ENCODE results near the gene RASAL2. TPM values are rescaled to one million over a fixed set of nuclear protein-coding genes. Genes with fewer than 3 reads are reported as not detected.

Gene RASAL2
- total and polyA plus RNA-seq, 2 donors (not counting 1 experiment from before 2014, with no cell fraction given): 11.9 to 21.8 TPM

DNA sequence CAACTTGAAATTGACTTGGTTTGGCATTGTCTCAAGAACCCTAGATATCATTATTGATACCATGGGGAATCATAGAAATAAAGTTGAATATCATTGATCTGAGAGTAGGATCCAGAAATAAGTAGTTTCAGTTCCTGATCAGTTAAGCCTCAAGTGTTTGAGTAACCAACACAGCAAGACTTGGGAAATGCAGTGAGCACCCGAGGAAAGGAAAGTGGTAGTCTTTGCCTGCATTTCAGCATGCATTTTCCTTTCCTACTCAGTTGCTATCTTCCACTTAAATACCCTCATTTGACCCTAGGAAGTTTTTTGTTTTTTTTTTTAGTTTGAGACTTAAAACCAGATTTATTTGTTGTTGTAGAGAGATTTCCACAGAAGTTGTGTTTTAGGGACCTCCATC is 383.9 kb downstream of the RASAL2 start:
- Histone ChIP-seq H3K4me2 (ENCODE audit: extremely low read depth, insufficient read depth, low read length) (no peak overlapping the region), H2AFZ (ENCODE audit: low read length) (no peak overlapping the region), H3K4me1 (ENCODE audit: control insufficient read depth, extremely low read depth, insufficient read depth, low read length) (no peaks in the 10 kb centered on the region), H3K4me3 (replicated peaks in 1 of 4; ENCODE audit: control extremely low read depth in 1 of 4, insufficient read depth in 1 of 4, low read depth in 3 of 4, low read length in 4 of 4) (no peak overlapping the region), H4K20me1 (ENCODE audit: control insufficient read depth, extremely low read depth, insufficient read depth, low read length) (no peaks in the 10 kb centered on the region), H3K36me3 (ENCODE audit: control insufficient read depth, insufficient read depth, low read length) (peaks cover 4% of the 10 kb centered on the region), H3K79me2 (ENCODE audit: control insufficient read depth, insufficient read depth, low read length) (no peaks in the 10 kb centered on the region), H3K27me3 (ENCODE audit: control insufficient read depth, insufficient read depth, low read length) (no peaks in the 10 kb centered on the region), H3K27ac (ENCODE audit: insufficient read depth, low read length) (no peak overlapping the region), H3K9me3 (ENCODE audit: control insufficient read depth, insufficient read depth, low read depth, low read length) (no peaks in the 10 kb centered on the region), H3K9ac (ENCODE audit: insufficient read depth, low read length) (no peak overlapping the region)
- TF ChIP-seq, protein P1, sequence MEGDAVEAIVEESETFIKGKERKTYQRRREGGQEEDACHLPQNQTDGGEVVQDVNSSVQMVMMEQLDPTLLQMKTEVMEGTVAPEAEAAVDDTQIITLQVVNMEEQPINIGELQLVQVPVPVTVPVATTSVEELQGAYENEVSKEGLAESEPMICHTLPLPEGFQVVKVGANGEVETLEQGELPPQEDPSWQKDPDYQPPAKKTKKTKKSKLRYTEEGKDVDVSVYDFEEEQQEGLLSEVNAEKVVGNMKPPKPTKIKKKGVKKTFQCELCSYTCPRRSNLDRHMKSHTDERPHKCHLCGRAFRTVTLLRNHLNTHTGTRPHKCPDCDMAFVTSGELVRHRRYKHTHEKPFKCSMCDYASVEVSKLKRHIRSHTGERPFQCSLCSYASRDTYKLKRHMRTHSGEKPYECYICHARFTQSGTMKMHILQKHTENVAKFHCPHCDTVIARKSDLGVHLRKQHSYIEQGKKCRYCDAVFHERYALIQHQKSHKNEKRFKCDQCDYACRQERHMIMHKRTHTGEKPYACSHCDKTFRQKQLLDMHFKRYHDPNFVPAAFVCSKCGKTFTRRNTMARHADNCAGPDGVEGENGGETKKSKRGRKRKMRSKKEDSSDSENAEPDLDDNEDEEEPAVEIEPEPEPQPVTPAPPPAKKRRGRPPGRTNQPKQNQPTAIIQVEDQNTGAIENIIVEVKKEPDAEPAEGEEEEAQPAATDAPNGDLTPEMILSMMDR (conservative IDR thresholded peaks at IDR 0.05 in 1 of 2, IDR thresholded peaks at IDR 0.05 in 1 of 2; ENCODE audit: low read depth in 1 of 2, low read length in 2 of 2): no peak
- no peak for TF ChIP-seq EZH2 (IDR thresholded peaks at IDR 0.05; ENCODE audit: low read length, missing control alignments)
- DNase-seq (ENCODE audit: low read depth in 2 of 2): no peak

DNA sequence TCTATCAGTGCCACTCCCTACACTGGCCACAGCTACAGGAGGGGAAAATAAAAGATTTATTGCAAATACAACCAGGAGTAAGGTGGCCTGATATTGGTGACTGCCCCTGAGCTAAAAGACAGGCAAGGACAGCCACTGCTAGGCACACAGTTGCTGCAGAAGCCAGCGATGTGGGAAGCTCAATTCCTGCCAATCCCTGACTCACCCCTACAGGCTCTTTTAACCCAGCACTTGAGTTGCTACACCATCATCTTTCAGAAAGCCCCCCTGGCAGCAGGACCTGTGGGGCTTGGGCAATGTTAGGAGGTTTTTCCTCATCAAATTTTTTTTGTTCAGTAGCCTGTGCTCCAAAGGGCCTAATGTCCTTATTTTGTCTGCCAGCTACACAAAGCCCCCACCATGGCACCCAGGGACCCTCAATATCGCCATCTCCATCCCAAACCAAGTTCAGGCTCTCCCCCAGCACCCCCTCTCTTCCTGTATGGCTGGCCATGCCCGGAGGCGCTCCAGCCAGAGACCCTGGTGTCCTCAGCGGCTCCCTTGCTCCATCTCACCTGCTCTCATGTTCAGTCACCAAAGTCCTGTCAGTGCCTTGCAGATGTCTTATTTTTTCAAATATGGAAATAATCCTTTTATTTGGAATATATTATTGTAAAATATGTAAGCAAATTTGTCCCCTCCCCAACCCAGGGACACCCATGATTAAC is 389.5 kb downstream of the RASAL2 start:
- TF ChIP-seq, protein P1 (conservative IDR thresholded peaks at IDR 0.05 in 1 of 2, IDR thresholded peaks at IDR 0.05 in 1 of 2; ENCODE audit: low read depth in 1 of 2, low read length in 2 of 2): no peak
- no peak for TF ChIP-seq EZH2 (IDR thresholded peaks at IDR 0.05; ENCODE audit: low read length, missing control alignments)
- Histone ChIP-seq H3K4me1 (ENCODE audit: control insufficient read depth, extremely low read depth, insufficient read depth, low read length) (peaks cover 5% of the 10 kb centered on the region), H3K36me3 (ENCODE audit: control insufficient read depth, insufficient read depth, low read length) (no peaks in the 10 kb centered on the region), H3K79me2 (ENCODE audit: control insufficient read depth, insufficient read depth, low read length) (no peaks in the 10 kb centered on the region), H3K9ac (ENCODE audit: insufficient read depth, low read length) (no peak overlapping the region), H3K27ac (ENCODE audit: insufficient read depth, low read length) (no peak overlapping the region), H3K4me3 (replicated peaks in 1 of 4; ENCODE audit: control extremely low read depth in 1 of 4, insufficient read depth in 1 of 4, low read depth in 3 of 4, low read length in 4 of 4) (no peak overlapping the region), H3K27me3 (ENCODE audit: control insufficient read depth, insufficient read depth, low read length) (no peaks in the 10 kb centered on the region), H2AFZ (ENCODE audit: low read length) (no peak overlapping the region), H3K9me3 (ENCODE audit: control insufficient read depth, insufficient read depth, low read depth, low read length) (no peaks in the 10 kb centered on the region), H3K4me2 (ENCODE audit: extremely low read depth, insufficient read depth, low read length) (no peak overlapping the region), H4K20me1 (ENCODE audit: control insufficient read depth, extremely low read depth, insufficient read depth, low read length) (no peaks in the 10 kb centered on the region)
- DNase-seq (ENCODE audit: low read depth in 2 of 2): no peak

DNA sequence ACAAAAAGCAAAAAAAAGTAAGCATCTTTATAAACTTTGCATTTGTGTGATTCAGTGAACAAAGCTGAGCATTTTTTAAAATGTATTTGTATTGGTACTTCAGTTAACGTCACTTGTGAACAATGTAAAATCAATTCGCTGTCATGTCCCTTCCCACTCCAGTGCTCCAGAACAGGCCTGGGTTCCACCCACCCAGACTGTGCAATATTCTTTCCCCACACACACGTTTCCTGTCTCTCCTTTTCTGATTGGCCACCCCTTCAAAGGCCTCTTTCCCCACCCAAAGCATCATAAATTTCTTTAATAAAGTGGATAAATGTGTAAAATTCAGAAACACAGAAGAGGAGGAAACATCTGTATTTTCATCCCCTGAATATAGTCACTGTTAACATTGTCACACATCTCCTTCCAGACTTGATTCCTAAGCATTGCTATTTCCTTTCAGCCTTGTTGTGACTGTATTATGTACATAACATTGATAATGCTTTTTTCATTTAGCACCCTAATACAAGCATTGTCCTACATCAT is 390.9 kb downstream of the RASAL2 start:
- Histone ChIP-seq H3K27ac (ENCODE audit: insufficient read depth, low read length) (no peak overlapping the region), H3K79me2 (ENCODE audit: control insufficient read depth, insufficient read depth, low read length) (no peaks in the 10 kb centered on the region), H3K4me1 (ENCODE audit: control insufficient read depth, extremely low read depth, insufficient read depth, low read length) (peaks cover 5% of the 10 kb centered on the region), H3K36me3 (ENCODE audit: control insufficient read depth, insufficient read depth, low read length) (no peaks in the 10 kb centered on the region), H4K20me1 (ENCODE audit: control insufficient read depth, extremely low read depth, insufficient read depth, low read length) (no peaks in the 10 kb centered on the region), H3K9ac (ENCODE audit: insufficient read depth, low read length) (no peak overlapping the region), H3K9me3 (ENCODE audit: control insufficient read depth, insufficient read depth, low read depth, low read length) (no peaks in the 10 kb centered on the region), H3K4me2 (ENCODE audit: extremely low read depth, insufficient read depth, low read length) (no peak overlapping the region), H2AFZ (ENCODE audit: low read length) (no peak overlapping the region), H3K4me3 (replicated peaks in 1 of 4; ENCODE audit: control extremely low read depth in 1 of 4, insufficient read depth in 1 of 4, low read depth in 3 of 4, low read length in 4 of 4) (no peak overlapping the region), H3K27me3 (ENCODE audit: control insufficient read depth, insufficient read depth, low read length) (no peaks in the 10 kb centered on the region)
- DNase-seq (ENCODE audit: low read depth in 2 of 2): no peak
- no peak for TF ChIP-seq EZH2 (IDR thresholded peaks at IDR 0.05; ENCODE audit: low read length, missing control alignments)
- TF ChIP-seq, protein P1 (conservative IDR thresholded peaks at IDR 0.05 in 1 of 2, IDR thresholded peaks at IDR 0.05 in 1 of 2; ENCODE audit: low read depth in 1 of 2, low read length in 2 of 2): no peak
